ENCODE measurements around the gene P4HA2.
"Not testable (repeated sequence)": the region's sequence is repeated elsewhere in the genome, so short reads cannot be mapped to it uniquely, and the experiment has no call there.

P4HA2 gene

DNA sequence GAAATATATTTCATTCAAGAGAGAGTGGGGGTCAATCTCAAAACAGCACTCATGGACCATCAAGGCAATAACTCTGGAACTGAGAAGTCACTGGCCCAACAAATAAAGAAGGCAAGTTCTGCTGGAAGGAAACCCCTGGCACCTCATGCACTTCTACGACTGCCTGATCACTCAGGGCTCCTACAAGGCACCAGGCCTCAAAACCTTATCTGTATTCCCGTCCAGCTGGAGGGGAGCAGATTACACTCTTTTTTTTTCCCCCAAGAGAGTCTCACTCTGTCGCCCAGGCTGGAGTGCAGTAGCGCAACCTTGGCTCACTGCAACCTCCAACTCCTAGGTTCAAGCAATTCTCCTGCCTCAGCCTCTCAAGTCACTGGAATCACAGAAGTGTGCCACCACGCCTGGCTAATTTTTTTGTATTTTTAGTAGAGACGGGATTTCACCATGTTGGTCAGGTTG, 49.9 kb downstream of the P4HA2 start:
- no peak overlapping the region for H3K4me3 ChIP-seq (ENCODE audit: low read depth, low read length)
- DNase-seq (ENCODE audit: low read depth), result no peak

DNA sequence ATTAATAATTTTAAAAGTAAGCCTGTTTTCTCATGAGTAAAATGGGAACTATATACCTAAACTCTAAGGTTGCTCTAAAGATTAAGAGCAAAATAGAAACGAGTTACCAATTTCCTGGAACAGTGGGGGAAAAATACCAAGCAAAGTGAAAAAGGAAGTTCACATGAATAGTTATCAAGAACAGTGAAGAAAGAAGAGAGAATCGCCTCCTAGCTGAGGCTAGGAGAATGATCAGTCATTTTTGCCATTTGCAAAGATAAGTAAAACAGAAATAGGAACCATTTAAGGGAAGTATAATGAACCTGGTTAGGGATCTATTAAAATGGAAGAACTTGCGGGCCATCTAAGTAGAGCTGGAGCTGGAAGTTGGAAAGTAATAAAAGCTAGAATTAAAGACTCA, 50.7 kb downstream of the P4HA2 start:
- H3K4me3 ChIP-seq (ENCODE audit: low read depth, low read length), result no peak overlapping the region
- no peak for DNase-seq (ENCODE audit: low read depth)

GRCh38 chr5:132176521-132176945, 51.1 kb downstream of the P4HA2 start:
- H3K4me3 ChIP-seq (ENCODE audit: low read depth, low read length), result no peak overlapping the region
- DNase-seq (ENCODE audit: low read depth), result no peak

DNA sequence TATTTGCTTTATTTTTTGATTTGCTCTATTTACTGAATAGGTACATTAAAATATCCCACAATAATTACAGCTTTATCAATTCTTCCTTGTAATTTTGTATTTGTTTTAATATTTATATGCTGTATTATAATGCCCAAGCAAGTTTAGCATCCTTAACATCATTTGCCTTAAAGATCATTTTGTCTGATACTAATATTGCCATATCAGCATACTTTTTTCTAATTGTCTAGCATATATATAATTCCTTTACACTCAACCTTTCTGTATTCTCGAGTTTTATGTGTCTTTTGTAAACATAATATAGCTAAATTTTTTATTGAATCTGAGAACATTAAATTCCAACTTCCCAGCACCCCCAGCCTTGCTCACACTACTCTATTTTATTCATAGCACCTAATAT, 64.7 kb downstream of the P4HA2 start:
- DNase-seq (ENCODE audit: low read depth), result no peak
- no peak overlapping the region for H3K4me3 ChIP-seq (ENCODE audit: low read depth, low read length)

DNA sequence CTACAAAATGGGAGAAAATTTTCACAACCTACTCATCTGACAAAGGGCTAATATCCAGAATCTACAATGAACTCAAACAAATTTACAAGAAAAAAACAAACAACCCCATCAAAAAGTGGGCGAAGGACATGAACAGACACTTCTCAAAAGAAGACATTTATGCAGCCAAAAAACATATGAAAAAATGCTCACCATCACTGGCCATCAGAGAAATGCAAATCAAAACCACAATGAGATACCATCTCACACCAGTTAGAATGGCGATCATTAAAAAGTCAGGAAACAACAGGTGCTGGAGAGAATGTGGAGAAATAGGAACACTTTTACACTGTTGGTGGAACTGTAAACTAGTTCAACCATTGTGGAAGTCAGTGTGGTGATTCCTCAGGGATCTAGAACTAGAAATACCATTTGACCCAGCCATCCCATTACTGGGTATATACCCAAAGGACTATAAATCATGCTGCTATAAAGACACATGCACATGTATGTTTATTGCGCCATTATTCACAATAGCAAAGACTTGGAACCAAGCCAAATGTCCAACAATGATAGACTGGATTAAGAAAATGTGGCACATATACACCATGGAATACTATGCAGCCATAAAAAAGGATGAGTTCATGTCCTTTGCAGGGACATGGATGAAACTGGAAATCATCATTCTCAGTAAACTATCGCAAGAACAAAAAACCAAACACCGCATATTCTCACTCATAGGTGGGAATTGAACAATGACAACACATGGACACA, 65.9 kb downstream of the P4HA2 start:
- DNase-seq (ENCODE audit: low read depth), result not testable (repeated sequence)

DNA sequence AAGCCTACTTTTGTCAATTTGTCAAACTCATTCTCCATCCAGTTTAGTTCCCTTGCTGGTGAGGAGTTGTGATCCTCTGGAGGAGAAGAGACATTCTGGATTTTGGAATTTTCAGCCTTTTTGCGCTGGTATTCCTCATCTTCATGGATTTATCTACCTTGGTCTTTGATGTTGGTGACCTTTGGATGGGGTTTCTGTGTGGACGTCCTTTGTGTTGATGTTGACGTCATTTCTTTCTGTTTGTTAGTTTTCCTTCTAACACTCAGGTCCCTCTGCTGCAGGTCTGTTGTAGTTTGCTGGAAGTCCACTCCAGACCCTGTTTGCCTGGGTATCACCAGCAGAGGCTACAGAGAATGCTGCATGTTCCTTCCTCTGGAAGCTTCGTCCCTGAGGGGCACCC, 71.2 kb downstream of the P4HA2 start:
- H3K4me3 ChIP-seq (ENCODE audit: low read depth, low read length), result no peak overlapping the region
- DNase-seq (ENCODE audit: low read depth), result no peak

More for the DNA sequence above, 65.9 kb downstream of the P4HA2 start:
- H3K4me3 ChIP-seq (ENCODE audit: low read depth, low read length), result not testable (repeated sequence)

GRCh38 chr5:132150565-132150964, 77.1 kb downstream of the P4HA2 start:
- H3K4me3 ChIP-seq (ENCODE audit: low read depth, low read length), result no peak overlapping the region
- no peak for DNase-seq (ENCODE audit: low read depth)

- DNase-seq (ENCODE audit: low read depth), result no peak
These were observed 80.0 kb downstream of the P4HA2 start for GRCh38 chr5:132147663-132148062.

DNA sequence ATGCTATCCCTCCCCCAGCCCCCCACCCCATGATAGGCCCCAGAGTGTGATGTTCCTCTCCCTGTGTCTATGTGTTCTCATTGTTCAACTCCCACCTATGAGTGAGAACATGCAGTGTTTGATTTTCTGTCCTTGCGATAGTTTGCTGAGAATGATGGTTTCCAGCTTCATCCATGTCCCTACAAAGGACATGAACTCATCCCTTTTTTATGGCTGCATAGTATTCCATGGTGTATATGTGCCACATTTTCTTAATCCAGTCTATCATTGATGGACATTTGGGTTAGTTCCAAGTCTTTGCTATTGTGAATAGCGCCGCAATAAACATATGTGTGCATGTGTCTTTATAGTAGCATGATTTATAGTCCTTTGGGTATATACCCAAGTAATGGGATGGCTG, 82.3 kb downstream of the P4HA2 start:
- DNase-seq (ENCODE audit: low read depth), result not testable (repeated sequence)

More at GRCh38 chr5:132147663-132148062, 80.0 kb downstream of the P4HA2 start:
- no peak overlapping the region for H3K4me3 ChIP-seq (ENCODE audit: low read depth, low read length)

DNA sequence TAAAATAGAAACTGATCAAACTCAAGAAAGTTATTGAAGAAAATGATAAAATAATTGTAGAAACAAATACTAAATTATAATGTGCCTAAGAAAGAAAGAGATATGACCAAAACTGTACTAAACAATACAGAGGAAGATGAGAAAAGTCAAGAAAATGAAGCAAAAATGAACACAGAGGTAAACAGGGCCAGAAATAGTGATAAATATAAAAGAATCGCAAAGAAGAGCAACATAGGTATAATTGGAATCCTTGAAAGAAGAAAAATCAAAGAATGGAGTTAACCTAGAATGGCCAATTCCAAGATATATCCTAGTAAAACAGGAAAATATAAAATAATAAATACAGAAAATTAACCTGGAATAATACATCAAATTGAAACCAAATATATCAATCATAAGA, 84.5 kb downstream of the P4HA2 start:
- no peak overlapping the region for H3K4me3 ChIP-seq (ENCODE audit: low read depth, low read length)
- DNase-seq (ENCODE audit: low read depth), result no peak

More for the DNA sequence above, 82.3 kb downstream of the P4HA2 start:
- H3K4me3 ChIP-seq (ENCODE audit: low read depth, low read length), result not testable (repeated sequence)

GRCh38 chr5:132142459-132142858, 85.2 kb downstream of the P4HA2 start:
- DNase-seq (ENCODE audit: low read depth), result no peak
- no peak overlapping the region for H3K4me3 ChIP-seq (ENCODE audit: low read depth, low read length)

Data from skeletal muscle cell (primary cell).